Choroid plexus epithelial cell (primary cell): ENCODE results near the gene SLC38A2.

Source experiments
- DNase-seq: peaks from one replicate; pipeline ENCODE4 v3.0.0-alpha.2; 2010; ENCODE audit warnings: low read depth
- H3K4me3 ChIP-seq: 2 replicates; pipeline ENCODE4 v1.5.1; 2011; ENCODE audit warnings: low read depth, mild to moderate bottlenecking, control low read depth, low read length, moderate library complexity
- TF ChIP-seq, protein P1 (sequence below): conservative IDR thresholded peaks from 2 replicates; pipeline ENCODE4 v1.5.1; 2011; ENCODE audit warnings: low read depth, mild to moderate bottlenecking, control low read depth, inconsistent platforms, low read length, moderate library complexity

Gene SLC38A2

DNA sequence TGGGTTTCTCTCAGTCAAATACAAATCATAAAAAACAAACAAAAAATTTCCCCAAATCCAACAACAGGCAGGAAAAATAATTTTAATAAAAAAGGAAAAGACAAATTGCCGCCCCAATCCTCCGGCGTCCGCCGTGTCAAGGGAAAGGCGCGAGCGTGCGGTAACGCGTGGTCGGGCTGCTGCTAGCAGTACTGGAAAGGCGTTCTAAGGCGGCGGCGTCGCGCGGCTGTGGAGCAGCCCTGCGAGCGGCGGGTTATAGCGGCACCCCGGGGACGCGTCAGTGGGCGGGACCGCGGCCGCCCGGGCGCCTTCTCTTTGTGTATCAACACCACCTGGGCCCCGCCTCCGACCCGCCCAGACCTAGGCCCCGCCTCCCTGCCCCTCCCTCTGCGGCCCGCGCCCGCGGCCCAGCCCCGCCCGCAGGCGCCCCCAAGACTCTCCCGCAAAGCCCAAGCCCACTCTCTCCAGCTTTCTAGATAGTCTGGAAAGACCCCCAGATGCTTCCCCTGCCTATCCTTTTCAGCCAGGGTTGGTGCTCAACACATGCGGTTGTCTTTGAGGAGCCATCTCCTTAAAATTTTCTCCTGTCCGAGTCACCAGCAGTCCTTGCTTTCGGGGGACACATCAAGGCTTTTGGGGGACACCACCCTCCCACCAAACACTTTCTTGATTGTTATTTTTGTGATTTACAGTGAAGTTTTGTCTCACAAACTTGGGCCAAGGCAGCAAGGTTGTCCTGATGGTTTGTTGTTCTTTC, at the start of gene SLC38A2:
Gene SLC38A2, minus strand, starts transcription at position 230 of the 757 bp plus-strand sequence. CDS start 1,480 bp downstream, outside the sequence.
- DNase-seq, result peak; percentile 97
- TF ChIP-seq, protein P1, sequence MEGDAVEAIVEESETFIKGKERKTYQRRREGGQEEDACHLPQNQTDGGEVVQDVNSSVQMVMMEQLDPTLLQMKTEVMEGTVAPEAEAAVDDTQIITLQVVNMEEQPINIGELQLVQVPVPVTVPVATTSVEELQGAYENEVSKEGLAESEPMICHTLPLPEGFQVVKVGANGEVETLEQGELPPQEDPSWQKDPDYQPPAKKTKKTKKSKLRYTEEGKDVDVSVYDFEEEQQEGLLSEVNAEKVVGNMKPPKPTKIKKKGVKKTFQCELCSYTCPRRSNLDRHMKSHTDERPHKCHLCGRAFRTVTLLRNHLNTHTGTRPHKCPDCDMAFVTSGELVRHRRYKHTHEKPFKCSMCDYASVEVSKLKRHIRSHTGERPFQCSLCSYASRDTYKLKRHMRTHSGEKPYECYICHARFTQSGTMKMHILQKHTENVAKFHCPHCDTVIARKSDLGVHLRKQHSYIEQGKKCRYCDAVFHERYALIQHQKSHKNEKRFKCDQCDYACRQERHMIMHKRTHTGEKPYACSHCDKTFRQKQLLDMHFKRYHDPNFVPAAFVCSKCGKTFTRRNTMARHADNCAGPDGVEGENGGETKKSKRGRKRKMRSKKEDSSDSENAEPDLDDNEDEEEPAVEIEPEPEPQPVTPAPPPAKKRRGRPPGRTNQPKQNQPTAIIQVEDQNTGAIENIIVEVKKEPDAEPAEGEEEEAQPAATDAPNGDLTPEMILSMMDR, result no peak
- H3K4me3 ChIP-seq, result peak within 1 kb of the TSS; percentile 69

DNA sequence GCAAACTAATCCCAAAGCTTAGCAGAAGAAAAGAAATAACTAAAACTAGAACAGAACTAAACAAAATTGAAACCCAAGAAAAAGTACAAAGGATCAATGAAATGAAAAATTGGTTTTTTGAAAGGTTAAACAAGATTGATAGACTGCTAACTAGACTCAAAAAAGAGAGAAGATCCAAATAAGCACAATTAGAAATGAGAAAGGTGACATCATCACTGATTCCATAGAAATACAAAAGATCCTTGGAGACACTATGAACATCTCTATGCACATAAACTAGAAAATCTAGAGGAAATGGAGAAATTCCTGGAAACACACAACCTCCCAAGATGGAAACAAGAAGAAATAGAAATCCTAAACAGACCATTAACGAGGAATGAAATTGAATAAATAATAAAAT, 47.1 kb upstream of the SLC38A2 start:
- H3K4me3 ChIP-seq, result no peak overlapping the region
- TF ChIP-seq, protein P1, result no peak
- DNase-seq, result no peak

DNA sequence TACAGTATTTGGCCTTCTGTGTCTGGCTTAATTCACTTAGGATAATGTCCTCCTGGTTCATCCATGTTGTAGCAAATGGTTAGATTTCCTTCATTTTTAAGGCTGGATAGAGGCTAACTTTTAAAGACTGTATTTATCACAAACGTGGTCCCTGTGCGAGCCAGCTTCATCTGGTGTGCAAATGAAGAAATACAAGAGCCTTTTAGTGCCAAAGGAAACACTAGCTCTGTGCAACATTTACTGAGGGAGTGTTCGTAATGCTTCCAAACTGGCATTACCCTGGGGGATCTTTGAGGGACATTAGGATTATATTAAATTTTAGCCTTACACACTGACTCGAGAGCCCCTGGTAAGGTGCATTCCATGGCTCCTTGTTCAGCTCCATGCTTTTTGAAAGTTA, 43.0 kb upstream of the SLC38A2 start:
- DNase-seq, result no peak
- no peak overlapping the region for H3K4me3 ChIP-seq
- TF ChIP-seq, protein P1, result no peak

DNA sequence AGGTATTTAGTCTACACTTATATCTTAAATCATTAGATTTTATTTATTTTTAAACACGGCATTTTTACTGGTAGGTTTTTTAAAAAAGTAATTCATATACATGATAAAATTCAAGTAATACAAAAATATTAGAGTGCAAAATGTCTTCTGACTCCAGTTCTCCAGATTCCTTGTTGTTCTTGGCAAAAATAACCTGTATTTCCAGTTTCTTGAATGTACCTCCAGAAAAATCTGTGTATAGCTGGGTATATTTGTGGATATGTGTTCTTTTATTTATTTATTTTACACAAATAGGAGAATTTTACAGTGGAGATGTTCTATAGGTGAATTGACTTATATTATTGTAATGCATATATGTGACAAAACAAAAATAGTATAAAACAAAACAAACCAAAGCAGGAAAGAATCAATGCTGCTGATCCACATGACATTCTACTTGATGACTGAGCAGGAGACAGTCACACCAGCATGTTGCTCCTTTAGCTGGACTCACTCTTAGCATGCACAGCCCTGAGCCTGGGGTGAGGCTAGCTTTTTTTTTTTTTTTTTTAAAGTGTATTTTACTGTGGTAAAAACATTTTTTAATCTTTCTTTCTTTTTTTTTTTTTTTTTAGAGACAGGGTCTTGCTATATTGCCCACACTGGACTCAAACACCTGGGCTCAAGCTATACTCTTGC, 42.2 kb upstream of the SLC38A2 start:
- no peak overlapping the region for H3K4me3 ChIP-seq
- TF ChIP-seq, protein P1, result no peak
- no peak for DNase-seq

DNA sequence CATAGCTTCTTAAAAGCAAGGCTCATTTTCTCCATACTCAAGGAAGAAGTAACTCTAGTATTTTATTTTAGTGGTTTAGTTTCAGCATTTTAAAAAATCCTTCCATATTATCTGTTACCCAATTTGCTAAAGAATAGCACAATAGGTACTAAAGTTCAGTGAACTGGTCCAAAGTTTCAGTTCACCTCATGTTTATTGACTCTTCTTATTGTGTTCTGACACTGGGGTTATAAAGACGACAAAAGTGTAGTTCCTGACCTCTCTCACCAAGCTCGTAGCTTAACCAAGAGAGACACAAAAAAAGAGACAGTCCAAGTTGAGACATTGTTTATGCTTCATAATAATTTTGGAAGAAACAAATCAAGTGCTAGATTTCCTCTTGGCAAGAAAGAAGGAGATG, 40.8 kb upstream of the SLC38A2 start:
- no peak overlapping the region for H3K4me3 ChIP-seq
- TF ChIP-seq, protein P1, result no peak
- DNase-seq, result no peak

DNA sequence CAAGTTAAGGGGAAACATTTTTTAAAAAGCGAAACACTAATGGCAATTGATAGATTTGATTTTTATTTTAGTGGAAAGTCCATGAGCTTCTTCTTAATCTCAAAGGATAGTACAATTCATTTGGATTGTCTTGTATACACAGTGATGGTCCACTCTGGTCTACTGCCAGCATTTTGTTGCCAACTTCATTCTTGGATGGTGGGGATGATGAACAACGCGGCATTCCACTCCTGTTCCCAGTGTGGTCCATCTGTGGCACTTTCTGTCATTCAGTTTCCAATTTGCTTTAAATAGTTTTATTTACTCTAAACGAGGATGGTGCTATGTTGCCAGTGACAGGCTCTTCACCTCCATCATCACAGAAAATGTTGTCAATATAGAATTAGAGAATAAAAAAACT, 40.3 kb upstream of the SLC38A2 start:
- TF ChIP-seq, protein P1, result no peak
- H3K4me3 ChIP-seq, result no peak overlapping the region
- no peak for DNase-seq
